GM21360 (cell line): Measurements from ENCODE around the gene CTNNA3.

Experiments used
- ATAC-seq: cut with Tn5 transposase; IDR thresholded peaks from one replicate; pipeline ENCODE4 v1.9.1; 2021; ENCODE audit warnings: mild to moderate bottlenecking, moderate library complexity; ENCODE audit not compliant: unreplicated experiment

Gene CTNNA3

DNA sequence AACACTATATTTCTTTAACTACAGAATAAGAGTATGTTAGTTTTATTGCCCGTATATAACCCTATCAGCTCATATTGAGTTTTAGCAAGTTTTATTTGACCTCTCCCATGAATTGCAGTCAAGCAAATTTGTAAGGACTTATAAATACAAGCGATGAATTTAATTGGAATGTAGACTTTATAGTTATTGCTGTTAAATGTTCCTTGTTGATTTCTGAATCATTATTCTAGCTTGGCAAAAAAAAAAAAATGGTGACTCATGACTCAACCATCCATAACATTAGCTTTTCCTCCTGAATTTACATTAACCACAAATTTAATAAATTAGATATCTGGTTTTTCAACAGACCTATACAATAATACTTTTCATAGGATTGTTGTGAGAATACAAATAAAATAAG, 1104.1 kb downstream of the CTNNA3 start:
- ATAC-seq, result no peak

- ATAC-seq, result no peak
These were observed 1108.3 kb downstream of the CTNNA3 start for GRCh38 chr10:66587680-66588050.

DNA sequence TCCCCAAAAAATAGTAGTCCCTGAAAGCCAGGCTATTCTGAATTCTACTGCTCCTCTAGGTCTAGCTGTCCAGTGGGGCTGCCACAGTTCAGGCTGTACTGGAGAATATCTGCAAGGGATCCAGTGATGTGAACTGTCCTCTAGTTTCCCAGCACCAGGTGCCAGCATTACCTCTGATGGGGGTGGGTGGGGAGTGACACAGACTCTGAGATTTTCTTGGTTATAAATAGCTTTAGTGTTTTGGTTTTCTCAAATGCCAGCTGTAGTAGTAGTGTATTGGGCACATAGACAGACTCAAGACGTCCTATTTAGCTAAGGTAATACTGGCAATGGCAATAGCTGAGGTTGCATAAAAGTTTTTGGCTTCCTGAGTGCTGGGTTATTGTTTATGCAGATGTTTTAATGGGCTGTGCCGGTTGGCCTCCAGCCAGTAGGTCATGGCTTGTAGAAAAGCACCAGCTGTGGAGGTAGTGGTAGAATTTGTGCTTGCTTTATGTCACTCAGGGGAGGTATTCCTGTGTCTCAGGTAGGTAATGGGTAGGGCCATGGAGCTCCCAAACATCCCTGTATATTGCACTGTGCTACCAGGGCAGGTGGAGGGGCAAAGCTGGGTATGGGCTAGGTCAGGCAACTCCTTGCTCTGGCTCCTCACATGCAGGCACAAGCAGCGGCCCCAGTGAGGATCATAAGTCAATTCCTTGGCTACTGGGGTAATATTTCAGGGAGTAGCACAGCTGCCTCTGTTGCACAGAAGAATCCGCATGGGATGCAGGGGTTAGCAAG, 1108.9 kb downstream of the CTNNA3 start:
- no peak for ATAC-seq

DNA sequence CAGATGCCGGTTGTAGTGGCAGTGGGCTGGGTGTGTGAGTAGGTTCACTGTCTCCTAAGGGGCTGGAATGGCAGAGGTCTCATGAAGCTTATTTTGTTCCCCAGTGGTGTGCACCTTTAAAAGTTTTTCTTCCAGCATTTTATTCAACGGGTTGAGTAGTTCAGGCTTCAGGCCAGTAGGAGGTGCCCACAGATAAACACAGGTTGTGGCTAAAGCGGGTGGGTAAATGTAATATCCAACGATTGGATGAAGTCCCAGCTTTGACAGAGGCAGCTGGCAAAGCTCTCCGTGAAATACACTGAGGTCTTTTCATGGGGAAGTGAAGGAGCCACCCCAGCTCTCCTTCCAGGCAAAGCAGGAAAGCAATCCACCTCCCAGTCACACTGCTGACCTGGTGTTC, 1109.9 kb downstream of the CTNNA3 start:
- no peak for ATAC-seq

DNA sequence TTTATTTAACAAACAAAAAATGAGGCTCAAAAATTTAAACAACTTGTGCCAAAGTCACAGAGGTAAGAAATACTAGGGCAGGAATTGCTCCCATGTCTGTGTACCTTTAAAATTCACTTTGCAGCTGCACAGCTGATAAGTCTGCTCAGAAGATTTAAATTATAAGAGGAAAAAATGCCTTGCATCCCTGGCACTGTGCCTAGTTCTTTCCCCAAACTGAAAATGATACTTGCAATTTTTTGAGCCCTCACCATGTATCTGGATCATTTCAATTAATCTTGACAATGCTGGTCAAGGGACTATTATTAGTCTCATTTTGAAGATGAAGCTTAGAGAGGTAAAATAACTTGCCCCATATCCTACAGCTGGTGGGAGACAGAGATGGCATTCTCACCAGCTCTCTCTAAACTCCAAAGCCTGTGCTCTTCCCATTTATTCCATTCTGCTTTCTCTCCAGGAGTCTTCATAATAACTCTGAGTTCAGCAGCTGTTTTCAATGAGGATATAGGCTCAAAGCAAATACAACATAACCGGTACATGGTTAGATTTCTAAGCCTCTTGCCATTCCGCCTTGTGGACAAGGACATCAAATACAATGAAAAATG, 1120.6 kb downstream of the CTNNA3 start:
- no peak for ATAC-seq

GRCh38 chr10:66572700-66573099, 1123.3 kb downstream of the CTNNA3 start:
- no peak for ATAC-seq

- no peak for ATAC-seq
These were observed 1130.0 kb downstream of the CTNNA3 start for GRCh38 chr10:66565999-66566398.

DNA sequence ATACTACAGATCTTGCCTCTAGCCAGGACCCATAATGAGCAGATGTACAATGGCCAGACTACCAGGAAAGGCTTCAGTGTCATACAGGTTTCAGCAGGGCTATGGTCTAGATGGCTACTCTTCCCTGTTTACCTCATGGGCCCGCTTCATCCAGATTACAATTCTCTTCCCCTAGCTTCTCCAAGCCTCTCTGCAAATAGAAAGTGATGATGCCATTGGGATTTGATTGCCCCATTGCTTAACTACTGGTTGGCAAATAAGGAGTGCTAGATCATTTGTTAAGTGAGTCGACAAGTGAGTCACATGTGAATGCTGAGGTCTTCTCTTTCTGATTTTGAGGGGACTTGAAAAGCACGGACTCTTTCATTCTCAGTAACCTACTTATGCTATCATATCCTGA, 1131.7 kb downstream of the CTNNA3 start:
- ATAC-seq, result no peak

- ATAC-seq, result no peak
These were observed 1140.9 kb downstream of the CTNNA3 start for GRCh38 chr10:66555061-66555460.

GRCh38 chr10:66552331-66552730, 1143.7 kb downstream of the CTNNA3 start:
- no peak for ATAC-seq

DNA sequence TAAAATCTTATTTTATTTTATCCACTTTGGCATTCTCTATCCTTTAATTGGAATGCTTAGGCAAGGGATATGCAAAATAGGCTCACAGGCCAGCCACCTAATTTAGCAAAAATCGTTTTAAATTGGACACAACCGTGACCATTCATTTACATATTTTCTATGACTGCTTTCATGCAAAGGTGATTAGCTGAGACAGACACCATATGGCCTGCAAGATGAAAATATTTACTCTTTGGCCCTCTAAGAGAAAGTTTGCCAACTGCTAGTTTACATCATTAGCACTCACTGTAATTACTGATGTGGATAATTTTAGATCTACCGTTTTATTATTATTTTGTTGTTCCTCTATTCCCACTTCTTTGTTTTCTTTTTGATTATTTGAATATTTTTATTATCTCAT, 1145.6 kb downstream of the CTNNA3 start:
- no peak for ATAC-seq

DNA sequence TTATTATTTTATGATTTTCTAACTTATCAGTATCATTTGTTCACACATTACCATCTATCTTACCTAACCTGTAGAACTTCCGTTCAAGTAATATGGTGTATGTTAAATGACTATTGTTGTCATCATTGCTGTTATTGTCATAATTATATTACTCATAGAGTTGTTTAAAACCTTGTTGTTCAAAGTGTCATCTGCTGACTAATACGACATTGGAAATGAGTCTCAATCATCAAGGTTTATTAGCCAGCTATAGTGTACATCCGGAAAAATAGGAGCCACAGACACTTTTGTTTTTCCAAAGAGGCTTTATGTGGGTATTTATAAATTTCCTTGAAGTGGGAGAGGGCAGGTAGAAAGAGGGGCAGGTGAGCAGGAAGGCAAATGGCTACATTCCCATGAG, 1157.1 kb downstream of the CTNNA3 start:
- ATAC-seq, result no peak

DNA sequence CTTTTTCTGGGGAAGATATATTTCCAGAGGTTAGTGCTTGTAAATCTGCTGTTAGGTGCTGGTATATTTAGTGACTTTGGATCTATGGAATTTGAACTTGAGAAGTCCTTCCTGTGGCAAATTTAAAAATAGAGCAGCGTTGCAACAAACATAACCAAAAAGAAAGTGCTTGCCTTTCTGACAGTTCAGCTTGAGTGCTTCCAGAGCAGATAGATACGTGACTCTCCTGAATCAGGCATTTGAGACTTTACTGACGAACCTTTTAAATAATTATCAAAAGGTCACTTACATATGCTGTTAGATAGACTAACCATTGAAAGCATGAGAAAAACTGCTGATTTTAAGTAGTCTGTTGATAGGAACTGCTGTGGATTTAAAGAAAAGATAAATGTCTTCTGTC, 1157.6 kb downstream of the CTNNA3 start:
- ATAC-seq, result no peak

DNA sequence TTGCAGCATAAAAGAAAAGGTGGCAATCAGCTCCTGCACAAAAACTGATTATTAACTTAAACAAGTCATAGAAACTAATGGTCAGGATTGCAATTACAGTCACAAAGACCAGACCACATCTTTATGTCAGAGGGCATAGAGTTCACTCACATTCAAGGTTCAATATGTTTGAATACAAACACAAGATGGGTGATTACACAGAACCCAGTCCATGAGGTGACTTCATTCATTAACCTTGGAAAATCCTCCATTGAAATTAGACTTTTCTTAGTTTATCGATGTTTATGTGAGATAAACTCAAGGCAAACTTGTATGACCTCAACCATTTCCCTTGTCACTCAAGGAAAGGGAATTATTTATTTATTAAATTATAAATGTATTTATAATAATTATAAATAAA, 1158.8 kb downstream of the CTNNA3 start:
- ATAC-seq, result no peak

GRCh38 chr10:66535439-66535838, 1160.6 kb downstream of the CTNNA3 start:
- ATAC-seq, result no peak

DNA sequence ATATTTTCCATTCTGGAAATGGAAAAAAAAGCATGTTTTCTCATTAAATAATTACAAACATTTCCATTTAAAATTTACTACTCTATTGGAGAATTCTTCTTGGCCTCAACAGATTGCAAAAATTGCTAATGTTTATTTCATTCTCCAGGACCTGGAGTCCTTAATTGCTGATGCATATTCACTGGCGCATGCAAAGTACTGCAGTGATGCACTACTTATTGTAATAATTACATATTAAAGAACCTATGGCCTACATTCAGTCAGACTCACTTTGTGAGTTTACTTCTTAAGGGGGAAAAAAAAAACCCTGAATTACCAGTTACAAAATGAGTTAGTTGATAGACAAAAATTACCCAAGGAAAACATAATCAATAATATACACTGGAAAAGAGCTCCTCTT, 1161.1 kb downstream of the CTNNA3 start:
- ATAC-seq, result no peak

GRCh38 chr10:66521506-66521905, 1174.5 kb downstream of the CTNNA3 start:
- ATAC-seq, result no peak

GRCh38 chr10:66519616-66520015, 1176.4 kb downstream of the CTNNA3 start:
- ATAC-seq, result no peak

DNA sequence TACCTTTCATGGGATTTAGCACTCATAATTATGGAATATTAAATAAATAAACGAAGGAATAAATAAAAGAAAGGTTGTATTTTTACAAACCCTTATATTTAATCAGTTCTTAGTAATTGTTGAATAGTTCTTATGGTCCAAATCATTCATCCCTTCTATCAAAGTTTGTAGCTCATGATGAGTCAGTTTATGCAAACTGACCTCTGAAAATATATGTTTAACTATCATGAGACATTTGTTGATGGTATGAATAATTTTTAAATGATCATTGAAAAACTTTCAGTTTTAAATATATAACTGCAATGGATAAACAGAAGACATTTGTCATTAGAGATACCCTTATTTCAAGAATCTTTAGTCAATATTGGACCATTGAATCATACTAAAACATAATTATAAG, 1181.3 kb downstream of the CTNNA3 start:
- no peak for ATAC-seq

DNA sequence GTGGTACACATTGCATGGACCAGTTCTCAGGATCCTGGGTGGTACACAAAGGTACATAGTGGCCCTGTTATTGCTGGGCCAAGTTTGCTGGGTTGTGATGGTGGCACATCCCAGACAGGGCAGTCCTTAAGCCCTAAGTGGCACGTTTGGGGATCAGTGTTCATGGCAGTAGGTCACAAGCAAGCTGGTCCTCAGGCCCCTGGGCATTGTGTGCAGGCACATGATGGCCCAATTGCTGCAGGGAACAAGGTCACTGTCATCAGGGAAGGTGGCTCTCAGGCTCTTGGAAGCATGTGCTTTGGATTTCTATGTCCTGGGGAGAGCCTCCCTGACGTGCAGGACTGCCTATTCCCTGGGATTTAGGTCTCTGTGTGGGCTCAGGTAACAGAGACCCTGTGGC, 1182.5 kb downstream of the CTNNA3 start:
- no peak for ATAC-seq

DNA sequence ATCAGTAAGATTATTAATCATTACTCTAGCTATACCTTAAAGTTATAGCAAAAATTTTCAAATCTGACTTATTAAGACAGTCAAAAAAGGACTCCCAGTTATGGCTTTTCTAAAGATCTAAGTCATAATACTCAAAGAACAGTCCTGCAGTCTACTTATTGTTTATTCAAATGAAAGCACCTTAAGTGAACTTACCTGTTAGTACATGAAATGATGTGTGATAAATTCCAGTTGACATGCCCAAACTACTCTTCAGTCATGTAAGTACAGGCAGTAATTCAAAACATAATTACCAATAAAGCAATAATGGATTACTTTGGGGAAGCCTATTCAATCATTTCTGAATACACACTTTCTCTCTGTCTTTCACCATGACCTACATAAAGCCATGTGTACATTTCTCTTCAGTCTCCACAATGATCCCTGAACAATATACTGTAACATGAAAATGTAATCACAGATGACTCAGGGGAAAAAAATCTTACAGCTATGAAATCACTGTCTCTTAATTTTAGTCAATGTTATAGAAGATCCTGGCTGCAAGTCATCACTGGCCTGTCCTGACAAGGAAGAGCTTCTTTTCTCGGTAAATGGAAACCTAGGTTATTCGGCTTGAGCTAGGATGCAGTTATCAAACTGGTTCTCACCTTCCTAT, 1190.9 kb downstream of the CTNNA3 start:
- no peak for ATAC-seq

DNA sequence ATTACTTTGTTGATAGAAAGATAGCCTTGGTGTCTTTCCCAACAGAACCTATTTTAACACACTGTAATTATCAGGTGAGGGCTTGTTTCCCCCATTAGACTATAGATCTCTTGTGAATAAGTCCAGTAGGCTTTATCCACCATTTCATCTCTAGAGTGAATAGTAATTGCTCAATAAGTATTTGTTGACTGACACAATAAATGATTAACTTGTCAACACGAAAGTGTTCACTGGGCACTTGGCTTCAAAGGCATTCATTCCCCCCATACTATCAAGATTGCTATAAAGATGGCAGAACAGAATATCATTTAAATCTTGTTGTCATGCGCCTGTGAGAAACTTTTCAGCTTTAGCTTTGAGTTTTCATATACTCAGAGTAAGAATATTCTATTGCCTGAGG, 1194.6 kb downstream of the CTNNA3 start:
- ATAC-seq, result no peak
